Natural killer cell (primary cell): Measurements from ENCODE around the gene PPP1R3F. TPM values are rescaled to one million over a fixed set of nuclear protein-coding genes. Genes with fewer than 3 reads are reported as not detected.

Experiments
- ATAC-seq, 3 donors: fragments of 150-1000 bp in 2 of 3; fragments of 200-7000 bp in 1 of 3; cut with Tn5 transposase; 1 replicate in 1 of 3; 2 replicates in 2 of 3; pipeline ENCODE4 v1.10.0; 2021; ENCODE audit warnings: mild to moderate bottlenecking in 2 of 3, moderate library complexity in 2 of 3
- DNase-seq, 2 donors: peaks; one replicate each; pipeline versions ENCODE4 v3.0.0 to v3.0.0-alpha.2; 2013 to 2021; ENCODE audit warnings: mixed read lengths in 1 of 2
- H3K27ac ChIP-seq: one replicate; pipeline ENCODE4 v1.5.1; 2013; ENCODE audit warnings: mild to moderate bottlenecking, low read length
- H3K27me3 ChIP-seq: one replicate; pipeline ENCODE4 v1.6.1; 2013; ENCODE audit warnings: low read length; ENCODE audit not compliant: control insufficient read depth, insufficient read depth
- H3K36me3 ChIP-seq: one replicate; pipeline ENCODE4 v1.6.1; 2013; ENCODE audit warnings: low read length; ENCODE audit not compliant: control insufficient read depth, insufficient read depth
- H3K4me1 ChIP-seq: one replicate; pipeline ENCODE4 v1.6.1; 2013; ENCODE audit warnings: low read length; ENCODE audit not compliant: control insufficient read depth, insufficient read depth
- H3K4me3 ChIP-seq: one replicate; pipeline ENCODE4 v1.5.1; 2013; ENCODE audit warnings: low read length
- H3K9me3 ChIP-seq: one replicate; pipeline ENCODE4 v1.6.1; 2013; ENCODE audit warnings: low read length; ENCODE audit not compliant: control insufficient read depth, insufficient read depth
- H3K27ac Mint-ChIP-seq, 2 donors: one replicate each; pipeline ENCODE4 v1.8.0; 2022; ENCODE audit warnings: mild to moderate bottlenecking in 2 of 2, mixed read lengths in 2 of 2, moderate library complexity in 1 of 2
- H3K27me3 Mint-ChIP-seq, 2 donors: one replicate each; pipeline ENCODE4 v1.8.0; 2022; ENCODE audit warnings: low read depth in 2 of 2, mixed read lengths in 2 of 2
- H3K36me3 Mint-ChIP-seq: one replicate; pipeline ENCODE4 v1.8.0; 2022; ENCODE audit warnings: mixed read lengths
- H3K4me1 Mint-ChIP-seq, 2 donors: one replicate each; pipeline ENCODE4 v1.8.0; 2022; ENCODE audit warnings: mixed read lengths in 2 of 2
- H3K4me3 Mint-ChIP-seq: one replicate; pipeline ENCODE4 v1.8.0; 2022; ENCODE audit warnings: mild to moderate bottlenecking, moderate library complexity, mixed read lengths
- H3K9me3 Mint-ChIP-seq, 2 donors: one replicate each; pipeline ENCODE4 v1.8.0; 2022; ENCODE audit warnings: mixed read lengths in 2 of 2
- WGBS: methylation state at CpG from one replicate; pipeline ENCODE4 v1.1.7; 2013; ENCODE audit warnings: missing lambda C conversion rate; ENCODE audit not compliant: insufficient coverage; 5-methylcytosine and 5-hydroxymethylcytosine counted together
- intact Hi-C: fragments of 100-400 bp; cut with micrococcal nuclease; formaldehyde crosslinking; loops from one replicate; pipeline ENCODE4 v1.14.2; 2022
- total RNA-seq, 4 donors: library from RNA; stranded (reverse); fragments of 120-200 nt in 1 of 4; gene quantifications; one replicate each; pipeline versions ENCODE4 v1.2.3 to v1.2.4, GENCODE V29; 2013 to 2022
- TF ChIP-seq, protein P1 (sequence below): fragments of 200-600 bp; IDR thresholded peaks from one replicate; pipeline ENCODE4 v1.8.0; 2022; ENCODE audit warnings: antibody characterized with exemption

The PPP1R3F gene
- total RNA-seq, 3 donors from 2014 or later (not counting 1 experiment from before 2014, with no cell fraction given) = 2.9 to 4.3 (median 3.6) TPM

DNA sequence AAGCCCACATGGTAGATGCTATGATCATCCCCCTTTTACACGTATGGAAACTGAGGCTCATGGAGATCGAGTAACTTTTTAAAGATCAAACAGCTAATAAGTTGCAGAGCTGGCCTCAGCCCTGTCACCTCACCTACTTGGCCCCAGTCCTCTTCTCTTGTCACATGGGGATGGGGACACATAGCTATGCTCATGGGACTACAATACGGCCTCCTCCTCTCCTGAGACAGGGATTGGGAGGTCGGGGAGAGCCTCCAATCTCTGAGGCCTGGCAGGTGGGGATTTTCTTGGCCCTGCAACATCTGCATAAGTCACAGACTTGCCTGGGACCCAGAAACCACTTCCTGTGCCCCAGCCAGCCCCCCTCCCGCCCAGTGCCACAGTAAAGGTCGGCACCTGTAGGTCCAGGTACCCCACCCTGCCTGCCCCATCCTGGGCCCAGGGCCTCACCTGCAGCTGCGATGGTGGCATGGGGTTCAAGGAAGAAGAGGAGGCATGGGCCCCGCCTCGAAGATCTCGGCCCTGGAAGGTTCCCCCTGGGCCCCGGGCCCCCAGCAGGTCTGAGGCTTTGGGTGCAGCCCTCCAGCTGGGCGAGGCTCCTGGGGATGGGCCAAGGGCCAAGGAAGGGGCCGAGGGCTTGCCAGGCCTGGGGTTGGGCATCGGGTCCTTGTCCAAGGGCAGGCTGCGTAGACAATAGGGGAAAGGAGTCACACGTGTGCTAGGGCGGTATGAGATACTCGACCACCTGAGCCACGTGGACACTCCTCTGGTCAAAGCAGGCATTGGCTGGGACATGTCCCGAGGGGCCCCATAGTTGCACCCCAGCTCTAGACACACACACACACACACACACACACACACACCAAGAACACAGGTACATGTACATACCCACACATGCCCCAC lies 11.5 kb upstream of the PPP1R3F start:
- Histone ChIP-seq H3K9me3 (no peaks in the 10 kb centered on the region), H3K27me3 (no peaks in the 10 kb centered on the region), H3K27ac (no peak overlapping the region), H3K4me3 (no peak overlapping the region), H3K4me1 (peaks cover 22% of the 10 kb centered on the region), H3K36me3 (no peaks in the 10 kb centered on the region)
- Mint-ChIP-seq H3K4me1 (no peaks in the 10 kb centered on the region), H3K27me3 (peaks cover 0 to 7% of the 10 kb centered on the region in 2 donors), H3K27ac (no peak overlapping the region), H3K36me3 (no peaks in the 10 kb centered on the region), H3K9me3 (no peaks in the 10 kb centered on the region), H3K4me3 (no peak overlapping the region)
- intact Hi-C loops = no loop called here
- ATAC-seq (no peak), DNase-seq (peak in 1 of 2 donors; percentile 48)
- 75% methylated on average over 16 of the region's 20 CpGs for WGBS
- TF ChIP-seq, protein P1, sequence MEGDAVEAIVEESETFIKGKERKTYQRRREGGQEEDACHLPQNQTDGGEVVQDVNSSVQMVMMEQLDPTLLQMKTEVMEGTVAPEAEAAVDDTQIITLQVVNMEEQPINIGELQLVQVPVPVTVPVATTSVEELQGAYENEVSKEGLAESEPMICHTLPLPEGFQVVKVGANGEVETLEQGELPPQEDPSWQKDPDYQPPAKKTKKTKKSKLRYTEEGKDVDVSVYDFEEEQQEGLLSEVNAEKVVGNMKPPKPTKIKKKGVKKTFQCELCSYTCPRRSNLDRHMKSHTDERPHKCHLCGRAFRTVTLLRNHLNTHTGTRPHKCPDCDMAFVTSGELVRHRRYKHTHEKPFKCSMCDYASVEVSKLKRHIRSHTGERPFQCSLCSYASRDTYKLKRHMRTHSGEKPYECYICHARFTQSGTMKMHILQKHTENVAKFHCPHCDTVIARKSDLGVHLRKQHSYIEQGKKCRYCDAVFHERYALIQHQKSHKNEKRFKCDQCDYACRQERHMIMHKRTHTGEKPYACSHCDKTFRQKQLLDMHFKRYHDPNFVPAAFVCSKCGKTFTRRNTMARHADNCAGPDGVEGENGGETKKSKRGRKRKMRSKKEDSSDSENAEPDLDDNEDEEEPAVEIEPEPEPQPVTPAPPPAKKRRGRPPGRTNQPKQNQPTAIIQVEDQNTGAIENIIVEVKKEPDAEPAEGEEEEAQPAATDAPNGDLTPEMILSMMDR = no peak

DNA sequence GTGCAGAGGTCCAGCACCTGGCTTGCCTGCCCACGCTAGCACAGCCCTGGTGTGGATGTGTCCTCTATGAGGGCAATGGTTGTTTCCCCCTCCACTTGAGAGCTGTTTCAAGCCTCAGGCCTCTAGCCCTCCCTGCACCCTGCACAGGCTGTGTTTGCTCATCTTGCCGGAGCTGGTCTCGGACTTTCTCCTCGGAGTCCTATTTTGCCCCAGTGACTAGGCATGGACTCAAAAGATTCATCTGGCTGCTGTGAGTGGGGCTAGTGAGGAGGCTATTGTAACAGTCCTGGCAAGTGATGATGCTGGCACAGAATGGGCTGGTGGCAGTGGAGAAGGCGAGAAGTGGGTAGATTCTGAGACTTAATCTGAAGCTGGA lies 10.9 kb upstream of the PPP1R3F start:
- ATAC-seq (no peak), DNase-seq (no peak)
- 100% methylated on average over 4 of the region's 5 CpGs for WGBS
- Mint-ChIP-seq H3K4me1 (no peaks in the 10 kb centered on the region), H3K36me3 (no peaks in the 10 kb centered on the region), H3K27me3 (peaks cover 0 to 9% of the 10 kb centered on the region in 2 donors), H3K4me3 (no peak overlapping the region), H3K9me3 (no peaks in the 10 kb centered on the region), H3K27ac (no peak overlapping the region)
- Histone ChIP-seq H3K9me3 (no peaks in the 10 kb centered on the region), H3K4me3 (no peak overlapping the region), H3K27me3 (no peaks in the 10 kb centered on the region), H3K4me1 (peaks cover 21% of the 10 kb centered on the region), H3K27ac (no peak overlapping the region), H3K36me3 (no peaks in the 10 kb centered on the region)
- intact Hi-C loops = no loop called here
- TF ChIP-seq, protein P1 = no peak

DNA sequence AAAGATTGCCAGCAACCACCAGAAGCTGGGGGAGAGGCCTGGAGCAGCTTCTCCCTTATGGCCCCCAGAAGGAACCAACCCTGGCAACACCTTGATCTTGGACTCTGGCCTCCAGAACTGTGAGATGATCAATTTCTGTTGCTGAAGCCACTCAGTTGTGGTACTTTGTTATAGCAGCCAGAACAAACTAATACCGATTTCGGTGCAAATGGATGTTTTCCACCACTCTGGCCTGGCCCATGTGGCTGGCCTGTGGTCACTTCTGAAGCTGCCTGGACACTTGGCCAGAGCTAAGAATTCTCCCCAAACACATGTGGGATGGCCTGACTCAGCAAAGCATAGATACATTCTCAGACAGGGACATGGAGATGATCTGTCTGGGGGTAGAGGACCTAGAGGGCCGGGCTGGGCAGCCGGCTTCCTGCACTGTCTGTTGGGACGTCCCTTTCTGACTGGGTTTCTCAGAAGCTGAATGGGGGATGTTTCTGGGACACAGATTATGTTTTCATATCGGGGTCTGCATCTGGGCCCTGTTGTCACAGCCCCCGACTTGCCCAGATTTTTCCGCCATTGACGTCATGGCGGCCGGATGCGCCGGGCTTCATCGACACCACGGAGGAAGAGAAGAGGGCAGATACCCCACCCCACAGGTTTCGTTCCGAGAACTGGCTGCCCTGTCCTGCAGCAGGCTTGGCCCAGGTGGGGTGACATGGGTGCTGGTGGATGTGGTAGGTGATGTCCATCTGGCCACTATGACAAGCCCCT lies 9.2 kb upstream of the PPP1R3F start:
- Histone ChIP-seq H3K27ac (no peak overlapping the region), H3K9me3 (no peaks in the 10 kb centered on the region), H3K27me3 (no peaks in the 10 kb centered on the region), H3K36me3 (no peaks in the 10 kb centered on the region), H3K4me3 (no peak overlapping the region), H3K4me1 (peaks cover 19% of the 10 kb centered on the region)
- no peaks in the 10 kb centered on the region for H3K9me3 Mint-ChIP-seq
- no peaks in the 10 kb centered on the region for H3K4me1 Mint-ChIP-seq
- H3K36me3 Mint-ChIP-seq = no peaks in the 10 kb centered on the region
- ATAC-seq = no peak
- H3K27me3 Mint-ChIP-seq = peaks cover 0 to 9% of the 10 kb centered on the region in 2 donors
- DNase-seq = no peak
- intact Hi-C loops = no loop called here
- H3K4me3 Mint-ChIP-seq = no peak overlapping the region
- H3K27ac Mint-ChIP-seq = no peak overlapping the region
- WGBS = 95% methylated on average over 15 of the region's 17 CpGs
- TF ChIP-seq, protein P1 = no peak
